Thyroid gland (tissue), 4 donors: ENCODE data around the gene KLK15.

Experiments
- POLR2A ChIP-seq, 2 donors: fragments of 450-650 bp; IDR thresholded peaks; one replicate each; pipeline ENCODE4 v1.6.1; 2017; ENCODE audit warnings: antibody characterized with exemption in 2 of 2, mild to moderate bottlenecking in 2 of 2, moderate library complexity in 1 of 2
- TF ChIP-seq, protein P1 (sequence below), 6 experiments: fragments of 200-600 bp in 3 of 6; fragments of 450-650 bp in 3 of 6; sonication (generic) in 3 of 6; IDR thresholded peaks; one replicate each; pipeline ENCODE4 v1.5.1; 2016 to 2019; ENCODE audit warnings: antibody characterized with exemption in 6 of 6, mild to moderate bottlenecking in 2 of 6, inconsistent platforms in 1 of 6, moderate library complexity in 1 of 6

DNA sequence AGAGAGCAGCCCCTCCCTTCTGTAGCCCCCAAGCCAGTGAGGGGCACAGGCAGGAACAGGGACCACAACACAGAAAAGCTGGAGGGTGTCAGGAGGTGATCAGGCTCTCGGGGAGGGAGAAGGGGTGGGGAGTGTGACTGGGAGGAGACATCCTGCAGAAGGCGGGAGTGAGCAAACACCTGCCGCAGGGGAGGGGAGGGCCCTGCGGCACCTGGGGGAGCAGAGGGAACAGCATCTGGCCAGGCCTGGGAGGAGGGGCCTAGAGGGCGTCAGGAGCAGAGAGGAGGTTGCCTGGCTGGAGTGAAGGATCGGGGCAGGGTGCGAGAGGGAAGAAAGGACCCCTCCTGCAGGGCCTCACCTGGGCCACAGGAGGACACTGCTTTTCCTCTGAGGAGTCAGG is 25.5 kb upstream of the KLK15 start:
- TF ChIP-seq, protein P1, sequence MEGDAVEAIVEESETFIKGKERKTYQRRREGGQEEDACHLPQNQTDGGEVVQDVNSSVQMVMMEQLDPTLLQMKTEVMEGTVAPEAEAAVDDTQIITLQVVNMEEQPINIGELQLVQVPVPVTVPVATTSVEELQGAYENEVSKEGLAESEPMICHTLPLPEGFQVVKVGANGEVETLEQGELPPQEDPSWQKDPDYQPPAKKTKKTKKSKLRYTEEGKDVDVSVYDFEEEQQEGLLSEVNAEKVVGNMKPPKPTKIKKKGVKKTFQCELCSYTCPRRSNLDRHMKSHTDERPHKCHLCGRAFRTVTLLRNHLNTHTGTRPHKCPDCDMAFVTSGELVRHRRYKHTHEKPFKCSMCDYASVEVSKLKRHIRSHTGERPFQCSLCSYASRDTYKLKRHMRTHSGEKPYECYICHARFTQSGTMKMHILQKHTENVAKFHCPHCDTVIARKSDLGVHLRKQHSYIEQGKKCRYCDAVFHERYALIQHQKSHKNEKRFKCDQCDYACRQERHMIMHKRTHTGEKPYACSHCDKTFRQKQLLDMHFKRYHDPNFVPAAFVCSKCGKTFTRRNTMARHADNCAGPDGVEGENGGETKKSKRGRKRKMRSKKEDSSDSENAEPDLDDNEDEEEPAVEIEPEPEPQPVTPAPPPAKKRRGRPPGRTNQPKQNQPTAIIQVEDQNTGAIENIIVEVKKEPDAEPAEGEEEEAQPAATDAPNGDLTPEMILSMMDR (IDR thresholded peaks at IDR 0.05), result no peak
- TF ChIP-seq POLR2A (IDR thresholded peaks at IDR 0.05), result no peak
